ENCODE data around the gene ZNF576.
"Not testable (repeated sequence)": the region's sequence is repeated elsewhere in the genome, so short reads cannot be mapped to it uniquely, and the experiment has no call there.

The ZNF576 gene

GRCh38 chr19:43578787-43579186, 17.6 kb upstream of the ZNF576 start:
- no peak overlapping the region for H3K4me3 ChIP-seq (ENCODE audit: low read depth, low read length)
- DNase-seq (ENCODE audit: low read depth), result no peak
- TF ChIP-seq POLR2A (IDR thresholded peaks at IDR 0.05; ENCODE audit: extremely low read depth, insufficient read length), result no peak
- TF ChIP-seq, protein P1, sequence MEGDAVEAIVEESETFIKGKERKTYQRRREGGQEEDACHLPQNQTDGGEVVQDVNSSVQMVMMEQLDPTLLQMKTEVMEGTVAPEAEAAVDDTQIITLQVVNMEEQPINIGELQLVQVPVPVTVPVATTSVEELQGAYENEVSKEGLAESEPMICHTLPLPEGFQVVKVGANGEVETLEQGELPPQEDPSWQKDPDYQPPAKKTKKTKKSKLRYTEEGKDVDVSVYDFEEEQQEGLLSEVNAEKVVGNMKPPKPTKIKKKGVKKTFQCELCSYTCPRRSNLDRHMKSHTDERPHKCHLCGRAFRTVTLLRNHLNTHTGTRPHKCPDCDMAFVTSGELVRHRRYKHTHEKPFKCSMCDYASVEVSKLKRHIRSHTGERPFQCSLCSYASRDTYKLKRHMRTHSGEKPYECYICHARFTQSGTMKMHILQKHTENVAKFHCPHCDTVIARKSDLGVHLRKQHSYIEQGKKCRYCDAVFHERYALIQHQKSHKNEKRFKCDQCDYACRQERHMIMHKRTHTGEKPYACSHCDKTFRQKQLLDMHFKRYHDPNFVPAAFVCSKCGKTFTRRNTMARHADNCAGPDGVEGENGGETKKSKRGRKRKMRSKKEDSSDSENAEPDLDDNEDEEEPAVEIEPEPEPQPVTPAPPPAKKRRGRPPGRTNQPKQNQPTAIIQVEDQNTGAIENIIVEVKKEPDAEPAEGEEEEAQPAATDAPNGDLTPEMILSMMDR (IDR thresholded peaks at IDR 0.05; ENCODE audit: low read depth, low read length), result no peak
- TF ChIP-seq MAX (IDR thresholded peaks at IDR 0.05; ENCODE audit: low read depth, low read length), result no peak
- no peak for TF ChIP-seq MYC (IDR thresholded peaks at IDR 0.05; ENCODE audit: low read depth, low read length)

- H3K4me3 ChIP-seq (ENCODE audit: low read depth, low read length), result no peak overlapping the region
- DNase-seq (ENCODE audit: low read depth), result no peak
- no peak for TF ChIP-seq MYC (IDR thresholded peaks at IDR 0.05; ENCODE audit: low read depth, low read length)
- TF ChIP-seq MAX (IDR thresholded peaks at IDR 0.05; ENCODE audit: low read depth, low read length), result no peak
- TF ChIP-seq POLR2A (IDR thresholded peaks at IDR 0.05; ENCODE audit: extremely low read depth, insufficient read length), result no peak
- TF ChIP-seq, protein P1 (IDR thresholded peaks at IDR 0.05; ENCODE audit: low read depth, low read length), result no peak
These were observed 14.9 kb upstream of the ZNF576 start for GRCh38 chr19:43581467-43581866.

GRCh38 chr19:43582495-43582894, 13.9 kb upstream of the ZNF576 start:
- H3K4me3 ChIP-seq (ENCODE audit: low read depth, low read length), result no peak overlapping the region
- DNase-seq (ENCODE audit: low read depth), result no peak
- no peak for TF ChIP-seq MAX (IDR thresholded peaks at IDR 0.05; ENCODE audit: low read depth, low read length)
- TF ChIP-seq, protein P1 (IDR thresholded peaks at IDR 0.05; ENCODE audit: low read depth, low read length), result no peak
- TF ChIP-seq POLR2A (IDR thresholded peaks at IDR 0.05; ENCODE audit: extremely low read depth, insufficient read length), result no peak

- no peak overlapping the region for H3K4me3 ChIP-seq (ENCODE audit: low read depth, low read length)
- DNase-seq (ENCODE audit: low read depth), result no peak
- TF ChIP-seq POLR2A (IDR thresholded peaks at IDR 0.05; ENCODE audit: extremely low read depth, insufficient read length) (no peak), MAX (IDR thresholded peaks at IDR 0.05; ENCODE audit: low read depth, low read length) (no peak), MYC (IDR thresholded peaks at IDR 0.05; ENCODE audit: low read depth, low read length) (no peak)
- TF ChIP-seq, protein P1 (IDR thresholded peaks at IDR 0.05; ENCODE audit: low read depth, low read length), result no peak
These were observed 11.9 kb upstream of the ZNF576 start for GRCh38 chr19:43584484-43584883.

DNA sequence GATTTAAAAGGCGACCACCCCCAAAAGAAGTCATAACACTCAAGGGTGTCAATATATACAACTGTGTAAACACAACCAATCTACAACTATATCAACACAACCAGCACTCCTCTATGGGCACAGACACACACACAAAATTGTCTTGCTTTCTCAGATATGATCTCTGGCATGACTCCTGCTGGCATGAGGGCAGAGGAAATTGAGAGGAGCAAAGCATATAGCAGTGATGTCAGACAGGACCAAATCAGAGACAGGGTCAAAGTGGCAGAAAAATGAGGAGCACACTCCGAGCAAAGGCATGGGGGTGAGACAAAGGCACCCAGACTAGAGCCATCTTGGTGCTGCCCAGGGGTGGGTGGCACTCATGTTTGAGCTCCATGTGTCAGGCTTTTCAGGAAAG, 10.0 kb upstream of the ZNF576 start:
- H3K4me3 ChIP-seq (ENCODE audit: low read depth, low read length), result no peak overlapping the region
- TF ChIP-seq, protein P1 (IDR thresholded peaks at IDR 0.05; ENCODE audit: low read depth, low read length), result no peak
- TF ChIP-seq MYC (IDR thresholded peaks at IDR 0.05; ENCODE audit: low read depth, low read length) (no peak), POLR2A (IDR thresholded peaks at IDR 0.05; ENCODE audit: extremely low read depth, insufficient read length) (no peak)

DNA sequence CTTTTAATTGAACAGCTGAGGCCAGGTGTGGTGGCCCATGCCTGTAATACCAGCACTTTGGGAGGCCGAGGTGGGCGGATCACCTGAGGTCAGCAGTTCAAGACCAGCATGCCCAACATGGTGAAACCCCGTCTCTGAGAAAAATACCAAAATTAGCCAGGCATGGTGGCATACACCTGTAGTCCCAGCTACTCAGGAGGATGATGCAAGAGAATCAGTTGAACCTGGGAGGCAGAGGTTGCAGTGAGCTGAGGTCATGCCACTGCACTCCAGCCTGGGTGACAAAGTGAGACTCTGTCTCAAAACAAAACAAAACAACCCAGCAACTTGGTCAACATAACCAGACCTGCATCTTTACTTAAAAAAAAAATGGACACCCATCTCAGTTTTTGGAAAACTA, 9.4 kb upstream of the ZNF576 start:
- H3K4me3 ChIP-seq (ENCODE audit: low read depth, low read length); DNase-seq (ENCODE audit: low read depth): not testable (repeated sequence)

More for the DNA sequence above, 10.0 kb upstream of the ZNF576 start:
- no peak for DNase-seq (ENCODE audit: low read depth)

Measured in NB4 (cell line).